Stimulated activated CD8-positive, alpha-beta memory T cell treated with anti-CD3 and anti-CD28 coated beads, Interleukin-4, amount 100 ng/mL, for 48 hours (primary cell): ENCODE measurements around the gene ATP8B1.
"Not testable (repeated sequence)": the region's sequence is repeated elsewhere in the genome, so short reads cannot be mapped to it uniquely, and the experiment has no call there.

Experiments
- DNase-seq: peaks from one replicate; pipeline ENCODE4 v3.0.0-alpha.2; 2020

Gene ATP8B1

GRCh38 chr18:57803103-57803969, at the start of gene ATP8B1:
Gene ATP8B1 (minus strand): TSS chr18:57803315. CDS start chr18:57731807, 71,508 bp downstream.
- no peak for DNase-seq

GRCh38 chr18:57850063-57850462, 46.9 kb upstream of the ATP8B1 start:
- DNase-seq, result no peak

DNA sequence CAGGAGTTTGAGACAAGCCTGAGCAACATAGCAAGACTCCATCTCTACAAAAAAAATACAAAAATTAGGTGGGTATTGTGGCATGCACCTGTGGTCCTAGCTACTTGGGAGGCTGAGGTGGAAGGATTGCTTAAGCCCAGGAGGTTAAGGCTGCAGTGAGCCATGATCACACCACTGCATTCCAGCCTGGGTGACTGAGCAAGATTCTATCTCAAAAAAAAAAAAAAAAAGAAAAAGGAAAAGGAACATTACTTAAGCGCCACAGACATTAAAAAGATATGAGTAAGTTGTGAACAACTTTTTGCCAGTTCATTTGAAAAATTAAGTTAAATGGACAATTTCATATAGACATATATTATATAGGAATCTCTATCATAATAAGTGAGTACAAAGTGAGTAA, 45.3 kb upstream of the ATP8B1 start:
- not testable (repeated sequence) for DNase-seq

DNA sequence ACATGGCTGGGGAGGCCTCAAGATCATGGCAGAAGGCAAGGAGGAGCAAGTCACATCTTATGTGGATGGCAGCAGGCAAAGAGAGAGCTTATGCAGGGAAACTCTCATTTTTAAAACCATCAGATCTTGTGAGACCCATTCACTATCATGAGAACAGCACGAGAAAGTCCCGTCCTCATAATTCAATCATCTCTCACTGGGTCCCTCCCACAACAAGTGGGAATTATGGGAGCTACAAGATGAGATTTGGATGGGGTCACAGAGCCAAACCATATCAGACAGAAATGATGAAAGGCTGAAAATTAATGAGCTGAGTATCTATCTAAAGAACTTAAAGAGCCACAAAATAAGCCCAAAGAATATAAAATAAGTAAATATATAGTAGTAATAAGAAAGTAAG, 44.3 kb upstream of the ATP8B1 start:
- DNase-seq, result not testable (repeated sequence)

- no peak for DNase-seq
Measured at GRCh38 chr18:57846258-57846657, 43.1 kb upstream of the ATP8B1 start.

- DNase-seq, result no peak
Measured at GRCh38 chr18:57845605-57846074, 42.5 kb upstream of the ATP8B1 start.

- no peak for DNase-seq
Measured at GRCh38 chr18:57844319-57844718, 41.2 kb upstream of the ATP8B1 start.

DNA sequence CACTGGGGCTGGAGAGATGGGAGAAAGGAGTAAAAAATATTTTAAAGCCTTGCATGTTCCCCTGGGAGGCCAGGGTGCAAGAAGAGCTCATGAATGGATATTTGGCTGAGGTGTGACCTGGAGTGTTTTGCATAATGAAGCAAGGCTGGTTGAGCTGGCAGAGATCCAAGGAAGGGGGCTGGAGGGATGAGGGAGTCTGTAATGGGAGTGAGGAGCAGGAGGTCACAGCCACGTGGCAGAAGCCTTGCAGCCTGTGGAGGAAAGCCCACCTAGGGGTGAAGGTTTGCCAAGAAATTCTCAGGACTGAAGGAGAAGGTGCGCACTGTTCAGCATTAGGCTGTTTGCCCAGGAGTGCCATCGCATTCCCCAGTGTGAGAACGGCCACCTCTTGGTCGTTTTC, 40.3 kb upstream of the ATP8B1 start:
- no peak for DNase-seq

DNA sequence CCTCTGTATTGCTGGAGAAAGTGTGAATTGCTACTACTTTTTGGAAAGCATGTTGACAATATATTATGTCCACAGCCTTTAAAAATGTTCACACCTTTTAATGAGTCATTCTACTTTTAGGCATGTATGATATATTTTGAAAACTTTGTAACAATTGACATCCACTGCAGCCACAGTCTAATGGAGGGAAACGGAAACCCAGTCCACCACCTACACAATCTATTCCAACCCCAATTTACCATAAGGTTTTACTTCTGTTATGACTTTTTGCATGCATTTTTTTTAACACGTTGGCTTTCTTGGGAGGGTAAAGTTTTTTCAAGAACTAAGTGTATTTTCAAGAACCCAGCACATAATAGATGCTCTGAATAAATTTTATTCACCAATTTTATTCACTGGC, 38.5 kb upstream of the ATP8B1 start:
- no peak for DNase-seq

GRCh38 chr18:57839942-57840381, 36.8 kb upstream of the ATP8B1 start:
- DNase-seq, result no peak

DNA sequence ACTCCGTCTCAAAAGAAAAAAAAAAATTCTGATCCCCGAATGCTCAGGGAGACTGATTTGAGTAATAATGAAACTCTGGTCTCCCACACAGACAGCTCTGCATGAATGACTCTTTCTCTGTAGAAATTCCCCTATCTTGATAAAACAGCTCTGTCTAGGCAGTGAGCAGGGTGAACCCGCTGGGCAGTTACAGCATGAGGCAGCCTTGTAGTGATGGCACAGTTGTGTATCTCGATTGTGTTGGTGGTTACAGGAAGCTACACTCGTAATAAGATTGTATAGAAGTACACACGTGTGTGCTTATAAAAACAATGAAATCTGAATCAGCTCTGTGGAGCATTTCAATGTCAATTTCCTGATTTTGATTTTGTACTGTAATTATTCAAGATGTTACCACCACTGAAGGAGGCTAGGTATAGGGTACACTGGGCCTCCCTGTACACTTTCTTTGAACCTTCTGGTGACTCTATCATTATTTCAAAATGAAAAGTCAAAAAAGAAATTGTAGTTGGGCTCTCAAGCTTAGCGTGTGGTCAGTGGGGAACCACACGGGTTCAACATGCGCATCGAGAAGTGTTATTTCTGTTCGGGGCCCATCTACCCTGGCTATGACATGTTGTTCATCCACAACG, 34.9 kb upstream of the ATP8B1 start:
- DNase-seq, result peak; percentile 64

GRCh38 chr18:57836557-57836956, 33.4 kb upstream of the ATP8B1 start:
- DNase-seq, result no peak

DNA sequence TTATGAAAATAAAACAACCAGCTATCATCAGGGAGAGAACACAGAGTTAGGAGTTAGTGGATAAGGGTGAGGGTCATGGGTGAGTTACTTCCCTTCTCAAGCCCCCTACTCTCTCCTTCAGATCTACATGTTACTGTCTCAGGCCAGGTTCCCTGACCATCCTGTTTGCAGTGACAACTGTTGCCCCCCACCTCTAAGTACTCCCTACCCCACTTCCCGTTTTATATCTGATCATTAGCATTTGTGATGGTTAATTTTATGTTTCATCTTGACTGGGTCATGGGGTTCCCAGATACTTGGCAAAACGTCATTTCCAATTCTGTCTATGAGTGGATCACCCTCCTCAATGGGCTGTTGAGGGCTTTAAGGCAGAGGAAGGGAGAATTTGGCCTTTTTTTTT, 32.8 kb upstream of the ATP8B1 start:
- DNase-seq, result no peak

- DNase-seq, result no peak
Measured at GRCh38 chr18:57834616-57835015, 31.5 kb upstream of the ATP8B1 start.

GRCh38 chr18:57833441-57834101, 30.5 kb upstream of the ATP8B1 start:
- DNase-seq, result peak; percentile 34

DNA sequence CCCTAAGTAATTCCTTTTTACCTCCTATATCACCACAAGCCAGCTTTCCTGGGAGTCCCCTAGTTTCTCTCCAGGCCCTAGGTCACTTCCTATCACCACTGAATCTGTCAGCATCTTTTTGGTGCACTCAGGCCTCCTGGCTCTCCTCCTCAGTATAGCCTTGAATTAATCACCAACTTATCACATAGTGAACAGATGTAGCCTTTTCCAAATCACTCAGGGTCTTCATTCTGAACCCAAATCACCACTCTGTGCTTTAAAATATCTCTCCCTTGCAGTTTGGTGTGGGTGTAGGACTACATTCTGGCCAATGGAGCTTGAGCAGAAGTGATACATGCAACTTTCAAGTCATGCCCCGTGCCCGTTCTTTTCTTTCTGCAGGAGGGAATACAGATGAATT, 29.6 kb upstream of the ATP8B1 start:
- no peak for DNase-seq

DNA sequence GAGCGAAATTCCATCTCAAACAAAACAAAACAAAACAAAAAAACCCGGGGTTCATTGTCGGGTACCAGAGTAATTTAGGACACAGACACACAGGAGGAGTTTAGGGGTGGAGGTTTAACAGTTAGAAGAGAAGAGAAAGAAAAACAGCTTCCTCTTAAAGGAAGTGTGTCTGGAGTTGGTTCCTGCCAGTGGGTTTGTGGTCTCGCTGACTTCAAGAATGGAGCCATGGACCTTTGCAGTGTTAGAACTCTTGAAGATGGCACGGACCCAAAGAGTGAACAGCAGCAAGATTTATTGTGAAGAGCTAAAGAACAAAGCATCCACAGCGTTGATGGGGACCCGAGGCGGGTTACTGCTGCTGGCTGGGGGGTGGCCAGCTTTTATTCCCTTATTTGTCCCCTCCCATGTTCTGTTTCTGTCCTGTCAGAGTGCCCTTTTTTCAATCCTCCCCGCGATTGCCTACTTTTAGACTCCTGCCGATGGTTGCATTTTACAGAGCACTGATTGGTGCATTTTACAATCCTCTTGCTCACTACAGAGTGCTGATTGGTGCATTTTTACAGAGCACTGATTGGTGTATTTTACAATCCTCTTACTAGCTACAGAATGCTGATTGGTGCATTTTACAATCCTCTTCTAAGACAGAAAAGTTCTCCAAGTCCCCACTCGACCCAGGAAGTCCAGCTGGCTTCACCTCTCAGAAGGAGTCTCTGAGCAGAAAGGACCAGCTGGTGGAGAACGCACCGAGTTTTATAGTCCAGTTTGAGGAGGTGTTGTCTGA, 28.7 kb upstream of the ATP8B1 start:
- DNase-seq, result no peak

- DNase-seq, result no peak
Measured at GRCh38 chr18:57827646-57828045, 24.5 kb upstream of the ATP8B1 start.

GRCh38 chr18:57826252-57826651, 23.1 kb upstream of the ATP8B1 start:
- no peak for DNase-seq

DNA sequence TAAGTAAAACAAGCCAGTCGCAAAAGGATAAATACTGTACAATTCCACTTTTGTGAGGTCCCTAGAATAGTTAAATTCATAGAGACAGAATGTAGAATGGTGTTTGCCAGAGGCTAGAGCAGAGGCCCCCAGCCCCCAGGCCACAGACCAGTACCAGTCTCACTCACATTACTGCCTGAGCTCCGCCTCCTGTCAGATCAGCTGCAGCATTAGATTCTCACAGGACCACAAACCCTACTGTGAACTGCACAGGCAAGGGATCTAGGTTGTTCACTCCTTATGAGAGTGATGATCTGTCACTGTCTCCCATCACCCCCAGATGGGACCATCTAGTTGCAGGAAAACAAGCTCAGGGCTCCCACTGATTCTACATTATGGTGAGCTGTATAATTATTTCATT, 17.5 kb upstream of the ATP8B1 start:
- not testable (repeated sequence) for DNase-seq

- peak; percentile 29 for DNase-seq
Measured at GRCh38 chr18:57819671-57820460, 16.8 kb upstream of the ATP8B1 start.

DNA sequence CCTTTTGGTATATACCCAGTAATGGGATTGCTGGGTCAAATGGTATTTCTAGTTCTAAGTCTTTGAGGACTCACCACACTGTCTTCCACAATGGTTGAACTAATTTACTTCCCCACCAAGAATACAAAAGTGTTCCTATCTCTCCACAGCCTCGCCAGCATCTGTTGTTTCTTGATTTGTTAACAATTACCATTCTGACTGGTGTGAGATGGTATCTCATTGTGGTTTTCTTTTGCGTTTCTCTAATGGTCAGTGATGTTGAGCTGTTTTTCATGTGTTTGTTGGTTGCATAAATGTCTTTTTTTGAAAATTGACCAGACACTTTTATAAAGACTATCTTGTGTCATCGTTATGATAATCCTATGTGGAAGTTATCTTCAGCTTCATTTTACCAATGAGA, 16.0 kb upstream of the ATP8B1 start:
- DNase-seq, result no peak
